Activated CD4-positive, alpha-beta T cell treated with anti-CD3 and anti-CD28 coated beads for 1 hour (primary cell): Measurements from ENCODE around the gene KCNH8.

ENCODE experiments used
- DNase-seq: peaks from one replicate; pipeline ENCODE4 v3.0.0-alpha.2; 2020

KCNH8 gene

GRCh38 chr3:19394946-19395345 is 246.6 kb downstream of the KCNH8 start:
- no peak for DNase-seq

GRCh38 chr3:19396726-19397125 is 248.4 kb downstream of the KCNH8 start:
- DNase-seq, result no peak

- no peak for DNase-seq
These were observed 251.0 kb downstream of the KCNH8 start for GRCh38 chr3:19399356-19399755.

- no peak for DNase-seq
These were observed 251.5 kb downstream of the KCNH8 start for GRCh38 chr3:19399836-19400235.

GRCh38 chr3:19420159-19420558 is 271.8 kb downstream of the KCNH8 start:
- DNase-seq, result no peak

- no peak for DNase-seq
These were observed 277.5 kb downstream of the KCNH8 start for GRCh38 chr3:19425825-19426224.

GRCh38 chr3:19427422-19428149 is 279.3 kb downstream of the KCNH8 start:
- no peak for DNase-seq

- DNase-seq, result no peak
These were observed 280.4 kb downstream of the KCNH8 start for GRCh38 chr3:19428729-19429128.

GRCh38 chr3:19432669-19433068 is 284.4 kb downstream of the KCNH8 start:
- DNase-seq, result no peak

GRCh38 chr3:19436746-19437145 is 288.4 kb downstream of the KCNH8 start:
- no peak for DNase-seq

GRCh38 chr3:19439944-19440343 is 291.6 kb downstream of the KCNH8 start:
- DNase-seq, result no peak

GRCh38 chr3:19446138-19446537 is 297.8 kb downstream of the KCNH8 start:
- DNase-seq, result no peak

GRCh38 chr3:19446687-19447086 is 298.4 kb downstream of the KCNH8 start:
- no peak for DNase-seq

- no peak for DNase-seq
These were observed 307.2 kb downstream of the KCNH8 start for GRCh38 chr3:19455546-19455945.

- no peak for DNase-seq
These were observed 308.4 kb downstream of the KCNH8 start for GRCh38 chr3:19456738-19457137.

GRCh38 chr3:19457449-19457848 is 309.1 kb downstream of the KCNH8 start:
- DNase-seq, result no peak

- no peak for DNase-seq
These were observed 319.5 kb downstream of the KCNH8 start for GRCh38 chr3:19467761-19468160.

- DNase-seq, result no peak
These were observed 322.8 kb downstream of the KCNH8 start for GRCh38 chr3:19471138-19471537.

- no peak for DNase-seq
These were observed 325.8 kb downstream of the KCNH8 start for GRCh38 chr3:19473971-19474580.

GRCh38 chr3:19476281-19476680 is 328.0 kb downstream of the KCNH8 start:
- DNase-seq, result no peak

GRCh38 chr3:19485267-19485666 is 337.0 kb downstream of the KCNH8 start:
- DNase-seq, result no peak

GRCh38 chr3:19487386-19487785 is 339.1 kb downstream of the KCNH8 start:
- no peak for DNase-seq

GRCh38 chr3:19488939-19489338 is 340.6 kb downstream of the KCNH8 start:
- no peak for DNase-seq

- no peak for DNase-seq
These were observed 341.6 kb downstream of the KCNH8 start for GRCh38 chr3:19489936-19490335.

GRCh38 chr3:19506171-19506570 is 357.9 kb downstream of the KCNH8 start:
- DNase-seq, result no peak
